ENCODE measurements around the gene PSMA2.
A peak's percentile ranks its signal among the peaks of the same experiment; 100 is the strongest.

The PSMA2 gene

DNA sequence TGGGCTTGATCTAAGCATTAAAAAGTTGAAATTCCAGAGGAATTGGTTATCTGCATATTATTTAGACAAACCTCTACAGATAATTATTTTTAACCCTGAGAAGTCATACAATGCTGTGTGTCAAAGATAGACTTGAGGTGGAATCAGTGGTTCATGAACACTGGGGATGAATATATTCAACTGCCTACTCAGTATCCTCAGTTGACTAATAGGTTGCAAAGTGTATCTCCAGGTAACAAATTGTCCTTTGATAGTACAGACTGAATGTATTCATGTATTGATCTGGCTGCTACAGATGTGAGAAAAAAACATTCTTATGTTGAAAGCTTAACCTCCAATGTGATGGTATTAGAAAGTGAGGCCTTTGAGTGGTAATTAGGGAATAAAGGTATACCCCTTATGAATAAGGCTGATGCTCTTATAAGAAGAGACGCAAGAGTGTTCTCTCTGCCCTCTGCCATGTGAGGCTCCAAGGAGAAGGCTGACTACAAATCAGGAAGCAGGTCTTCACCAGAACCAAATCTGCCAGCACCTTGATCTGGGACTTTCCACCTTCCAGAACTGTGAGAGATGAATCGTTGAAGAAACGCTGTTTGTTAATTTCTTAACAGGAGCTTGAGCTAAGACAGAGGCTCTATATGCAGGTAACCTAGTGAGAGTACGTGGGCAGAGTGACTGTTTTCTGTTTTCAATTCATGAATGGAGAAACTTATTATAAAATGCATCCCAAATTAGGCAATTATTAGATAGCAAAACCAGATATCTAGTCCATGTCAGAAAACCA is 7.7 kb upstream of the PSMA2 start:
- Histone ChIP-seq H3K36me3 (ENCODE audit: control insufficient read depth, insufficient read depth, low read length) (peaks cover 56% of the 10 kb centered on the region), H3K27me3 (ENCODE audit: control insufficient read depth, insufficient read depth, low read length) (no peaks in the 10 kb centered on the region), H3K4me1 (ENCODE audit: control insufficient read depth, insufficient read depth, low read length) (peaks cover 2% of the 10 kb centered on the region; the same call in 1 of the 2 replicates), H3K4me3 (ENCODE audit: low read depth, low read length) (no peak overlapping the region), H3K9ac (ENCODE audit: low read depth, low read length) (no peak overlapping the region), H3K9me3 (ENCODE audit: control insufficient read depth, insufficient read depth, low read length) (no peaks in the 10 kb centered on the region), H3K27ac (ENCODE audit: low read depth, low read length) (no peak overlapping the region)

DNA sequence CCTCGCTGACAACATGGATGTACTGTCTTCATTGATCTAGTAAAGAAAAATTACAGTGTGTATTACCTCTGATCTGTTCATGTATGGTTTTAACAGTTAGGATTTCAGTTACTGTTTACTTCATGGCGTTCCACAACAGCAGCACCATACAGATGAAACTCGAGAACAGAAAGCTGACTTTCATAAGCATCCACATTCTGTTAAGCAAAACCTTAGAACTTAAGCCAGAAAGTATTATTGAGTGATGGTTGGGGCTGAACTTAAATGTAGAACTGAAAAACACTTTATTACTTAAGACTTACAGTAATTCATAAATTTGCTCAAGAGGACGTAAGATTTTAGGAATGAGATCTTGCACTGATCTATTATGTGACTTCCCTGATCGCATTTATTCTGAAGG is 3.9 kb upstream of the PSMA2 start:
- Histone ChIP-seq H3K4me1 (ENCODE audit: control insufficient read depth, insufficient read depth, low read length) (no peaks in the 10 kb centered on the region), H3K4me3 (ENCODE audit: low read depth, low read length) (no peak overlapping the region), H3K9ac (ENCODE audit: low read depth, low read length) (no peak overlapping the region), H3K27me3 (ENCODE audit: control insufficient read depth, insufficient read depth, low read length) (no peaks in the 10 kb centered on the region), H3K9me3 (ENCODE audit: control insufficient read depth, insufficient read depth, low read length) (no peaks in the 10 kb centered on the region), H3K27ac (ENCODE audit: low read depth, low read length) (no peak overlapping the region), H3K36me3 (ENCODE audit: control insufficient read depth, insufficient read depth, low read length) (peaks cover 61% of the 10 kb centered on the region)

DNA sequence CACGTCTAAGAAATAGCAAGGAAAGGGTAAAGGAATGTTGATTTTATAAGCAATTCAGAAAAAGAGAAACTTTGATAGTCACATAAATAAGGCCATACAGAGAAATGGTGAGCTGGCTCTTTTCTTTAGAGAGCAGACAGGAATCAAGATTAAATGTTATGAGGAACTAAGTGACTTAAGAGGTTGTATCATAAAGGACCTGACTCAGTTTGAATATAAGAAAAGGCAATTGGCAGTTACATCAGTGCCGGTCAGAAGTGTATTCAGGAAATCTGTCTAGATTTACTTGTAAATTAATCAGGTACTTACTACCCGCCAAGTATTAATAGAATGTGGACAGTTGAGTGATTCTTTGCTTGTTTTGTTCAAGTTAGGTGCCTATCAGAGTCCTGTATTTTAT is 2.3 kb upstream of the PSMA2 start:
- Histone ChIP-seq H3K36me3 (ENCODE audit: control insufficient read depth, insufficient read depth, low read length) (peaks cover 51% of the 10 kb centered on the region), H3K9me3 (ENCODE audit: control insufficient read depth, insufficient read depth, low read length) (no peaks in the 10 kb centered on the region), H3K4me1 (ENCODE audit: control insufficient read depth, insufficient read depth, low read length) (peaks cover 5% of the 10 kb centered on the region; the same call in 1 of the 2 replicates), H3K4me3 (ENCODE audit: low read depth, low read length) (no peak overlapping the region), H3K9ac (ENCODE audit: low read depth, low read length) (no peak overlapping the region), H3K27me3 (ENCODE audit: control insufficient read depth, insufficient read depth, low read length) (no peaks in the 10 kb centered on the region), H3K27ac (ENCODE audit: low read depth, low read length) (no peak overlapping the region)

DNA sequence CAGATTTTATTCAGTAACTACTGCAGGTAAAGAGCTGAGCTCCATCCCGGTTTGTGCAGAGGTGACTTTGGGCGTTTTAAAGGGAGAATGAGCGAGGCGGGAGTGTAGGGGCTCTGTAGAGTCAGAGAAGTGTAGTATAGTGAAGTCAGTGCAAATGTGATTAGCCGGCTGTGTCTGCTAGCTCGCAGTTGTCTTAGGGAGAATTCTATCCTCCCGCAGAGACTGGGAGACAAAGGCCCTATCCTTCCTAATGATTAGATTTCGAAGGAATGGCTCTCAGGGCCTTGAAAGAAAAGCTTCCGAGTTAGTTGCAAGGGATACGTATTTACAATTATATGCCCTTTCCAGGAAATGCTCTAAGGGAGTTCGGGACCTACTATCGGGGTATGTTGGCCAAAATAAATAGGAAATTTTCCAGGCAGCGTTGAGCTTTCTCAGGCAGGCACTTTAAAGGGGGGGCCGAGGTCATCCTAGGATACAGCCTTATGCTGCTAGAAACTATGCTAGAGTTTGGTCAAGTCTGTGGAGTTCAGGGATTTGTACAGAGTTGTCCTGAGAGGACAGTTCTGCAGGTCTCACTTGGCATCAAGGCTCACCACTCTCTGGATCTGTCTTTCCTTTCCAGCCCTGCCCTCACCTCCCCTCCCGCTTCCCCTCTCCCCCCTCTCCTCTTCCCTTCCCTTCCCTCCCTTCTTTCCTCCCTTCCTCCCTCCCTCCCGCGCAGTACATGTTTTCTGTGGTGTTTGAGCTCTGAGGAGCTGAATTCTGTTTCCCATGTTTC is 1.0 kb upstream of the PSMA2 start:
- Histone ChIP-seq H3K9me3 (ENCODE audit: control insufficient read depth, insufficient read depth, low read length) (no peaks in the 10 kb centered on the region), H3K4me3 (ENCODE audit: low read depth, low read length) (peak overlapping the region; percentile 97), H3K27me3 (ENCODE audit: control insufficient read depth, insufficient read depth, low read length) (no peaks in the 10 kb centered on the region), H3K9ac (ENCODE audit: low read depth, low read length) (peak overlapping the region; percentile 95), H3K36me3 (ENCODE audit: control insufficient read depth, insufficient read depth, low read length) (peaks cover 45% of the 10 kb centered on the region), H3K4me1 (ENCODE audit: control insufficient read depth, insufficient read depth, low read length) (peaks cover 9% of the 10 kb centered on the region; the same call in 1 of the 2 replicates), H3K27ac (ENCODE audit: low read depth, low read length) (peak overlapping the region; percentile 81)

DNA sequence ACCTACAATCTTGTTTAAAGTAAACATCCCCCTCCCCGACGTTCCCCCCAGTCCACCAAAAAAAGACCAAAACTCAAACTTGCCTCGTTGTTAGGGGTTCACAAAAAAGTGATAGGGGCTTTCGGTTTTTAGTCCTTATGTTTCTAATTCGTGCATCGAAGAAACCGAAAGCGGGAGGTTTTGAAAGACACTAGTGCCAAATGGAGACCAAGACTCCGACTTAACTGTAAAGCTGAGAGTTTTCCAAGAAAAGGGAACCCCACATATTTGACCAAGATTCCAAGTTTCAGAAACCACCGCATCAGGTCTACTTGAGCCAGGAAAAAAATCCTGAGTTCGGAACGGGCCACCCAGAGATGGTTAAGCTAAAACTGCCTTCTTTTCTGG is 534 bp downstream of the PSMA2 start:
- Histone ChIP-seq H3K4me1 (ENCODE audit: control insufficient read depth, insufficient read depth, low read length) (peaks cover 9% of the 10 kb centered on the region; the same call in 1 of the 2 replicates), H3K9me3 (ENCODE audit: control insufficient read depth, insufficient read depth, low read length) (no peaks in the 10 kb centered on the region), H3K4me3 (ENCODE audit: low read depth, low read length) (peak overlapping the region; percentile 97), H3K9ac (ENCODE audit: low read depth, low read length) (peak overlapping the region; percentile 95), H3K27ac (ENCODE audit: low read depth, low read length) (peak overlapping the region; percentile 84), H3K36me3 (ENCODE audit: control insufficient read depth, insufficient read depth, low read length) (peaks cover 43% of the 10 kb centered on the region), H3K27me3 (ENCODE audit: control insufficient read depth, insufficient read depth, low read length) (no peaks in the 10 kb centered on the region)

DNA sequence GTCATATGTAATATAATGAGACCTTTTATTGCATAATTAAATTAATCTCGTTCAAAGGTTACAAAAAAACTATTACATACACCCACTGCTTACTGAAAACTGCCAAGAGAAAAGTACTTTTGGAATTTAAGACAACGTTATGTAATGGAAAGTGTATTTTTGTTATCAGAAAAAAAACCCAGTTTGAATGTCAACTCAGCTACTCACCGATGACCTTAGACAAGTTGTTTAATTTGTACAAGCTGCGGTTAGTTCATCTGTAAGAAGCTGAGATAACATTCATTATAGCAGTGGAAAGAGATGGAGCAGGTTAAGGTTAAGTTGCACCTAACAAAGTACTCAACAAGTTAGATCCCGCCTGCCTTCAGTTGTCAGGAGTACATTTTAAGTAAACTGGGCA is 1.1 kb downstream of the PSMA2 start:
- H3K36me3 ChIP-seq (ENCODE audit: control insufficient read depth, insufficient read depth, low read length): peaks cover 43% of the 10 kb centered on the region
- no peaks in the 10 kb centered on the region for H3K27me3 ChIP-seq (ENCODE audit: control insufficient read depth, insufficient read depth, low read length)
- no peak overlapping the region for H3K27ac ChIP-seq (ENCODE audit: low read depth, low read length)
- H3K9me3 ChIP-seq (ENCODE audit: control insufficient read depth, insufficient read depth, low read length): no peaks in the 10 kb centered on the region
- peak overlapping the region; percentile 97 for H3K4me3 ChIP-seq (ENCODE audit: low read depth, low read length)
- H3K4me1 ChIP-seq (ENCODE audit: control insufficient read depth, insufficient read depth, low read length): peaks cover 9% of the 10 kb centered on the region; the same call in 1 of the 2 replicates
- peak overlapping the region; percentile 95 for H3K9ac ChIP-seq (ENCODE audit: low read depth, low read length)

DNA sequence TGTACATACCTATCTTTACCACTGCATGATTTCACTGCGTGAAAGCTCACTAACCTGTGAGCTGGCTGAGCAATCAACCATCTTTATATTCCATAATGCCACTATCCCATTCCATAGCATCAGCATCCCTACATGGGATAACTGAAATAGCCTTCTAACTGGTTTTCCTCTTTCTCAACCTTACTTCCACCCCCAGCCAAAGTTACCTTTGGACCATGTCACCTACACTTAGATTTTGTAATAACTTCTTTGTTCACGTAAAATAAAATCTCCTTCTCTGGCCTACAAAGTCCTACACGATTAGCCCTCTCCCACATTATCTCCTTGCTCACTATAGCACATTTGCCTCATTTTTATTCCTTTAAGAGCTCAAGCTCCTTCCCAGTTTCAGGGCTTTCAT is 2.5 kb downstream of the PSMA2 start:
- Histone ChIP-seq H3K27ac (ENCODE audit: low read depth, low read length) (no peak overlapping the region), H3K36me3 (ENCODE audit: control insufficient read depth, insufficient read depth, low read length) (peaks cover 43% of the 10 kb centered on the region), H3K9me3 (ENCODE audit: control insufficient read depth, insufficient read depth, low read length) (no peaks in the 10 kb centered on the region), H3K4me3 (ENCODE audit: low read depth, low read length) (peak overlapping the region; percentile 97; the same call in 1 of the 2 replicates), H3K27me3 (ENCODE audit: control insufficient read depth, insufficient read depth, low read length) (no peaks in the 10 kb centered on the region), H3K9ac (ENCODE audit: low read depth, low read length) (no peak overlapping the region; the same call in 1 of the 2 replicates), H3K4me1 (ENCODE audit: control insufficient read depth, insufficient read depth, low read length) (peaks cover 9% of the 10 kb centered on the region; the same call in 1 of the 2 replicates)

DNA sequence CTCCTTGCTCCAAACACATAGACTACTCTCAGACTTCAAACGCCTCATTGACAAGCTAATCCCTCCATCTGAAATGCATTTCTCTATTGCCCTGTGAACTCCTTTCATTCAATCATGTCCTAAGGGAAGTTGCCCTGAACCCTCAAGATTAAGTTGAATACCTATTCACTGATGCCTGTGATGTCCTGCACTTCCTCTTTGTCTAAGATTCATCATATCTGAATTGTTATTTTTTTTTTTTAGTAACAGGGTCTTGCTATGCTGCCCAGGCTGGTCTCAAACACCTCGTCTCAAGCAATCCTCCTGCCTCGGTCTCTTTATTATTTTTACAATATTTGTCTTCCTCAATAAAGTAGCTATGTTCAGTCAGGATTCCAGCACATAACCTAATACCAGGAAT is 3.2 kb downstream of the PSMA2 start:
- Histone ChIP-seq H3K27me3 (ENCODE audit: control insufficient read depth, insufficient read depth, low read length) (no peaks in the 10 kb centered on the region), H3K9me3 (ENCODE audit: control insufficient read depth, insufficient read depth, low read length) (no peaks in the 10 kb centered on the region), H3K4me1 (ENCODE audit: control insufficient read depth, insufficient read depth, low read length) (peaks cover 9% of the 10 kb centered on the region; the same call in 1 of the 2 replicates), H3K36me3 (ENCODE audit: control insufficient read depth, insufficient read depth, low read length) (peaks cover 47% of the 10 kb centered on the region), H3K27ac (ENCODE audit: low read depth, low read length) (no peak overlapping the region), H3K4me3 (ENCODE audit: low read depth, low read length) (no peak overlapping the region), H3K9ac (ENCODE audit: low read depth, low read length) (no peak overlapping the region)

DNA sequence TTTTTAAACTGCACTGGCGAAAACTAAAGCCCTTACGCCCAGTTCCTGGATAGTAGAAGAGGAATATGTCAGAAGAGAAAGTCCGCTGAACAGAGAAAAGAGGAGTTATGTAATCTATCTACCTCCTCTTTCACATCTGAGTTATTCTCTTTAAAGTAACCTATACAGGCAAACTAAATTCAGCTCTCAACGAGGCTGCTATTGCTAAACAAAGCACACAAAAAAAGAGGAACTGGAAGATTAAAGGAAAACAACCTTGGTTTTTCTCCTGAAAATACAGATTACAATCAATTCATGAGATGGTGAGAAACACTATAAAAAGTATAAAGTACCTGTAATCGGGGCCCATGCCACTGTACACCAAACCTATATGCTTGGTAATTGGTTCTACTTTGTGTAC is 5.8 kb downstream of the PSMA2 start:
- Histone ChIP-seq H3K9ac (ENCODE audit: low read depth, low read length) (no peak overlapping the region), H3K27me3 (ENCODE audit: control insufficient read depth, insufficient read depth, low read length) (no peaks in the 10 kb centered on the region), H3K4me3 (ENCODE audit: low read depth, low read length) (no peak overlapping the region), H3K36me3 (ENCODE audit: control insufficient read depth, insufficient read depth, low read length) (peaks cover 73% of the 10 kb centered on the region), H3K9me3 (ENCODE audit: control insufficient read depth, insufficient read depth, low read length) (no peaks in the 10 kb centered on the region), H3K27ac (ENCODE audit: low read depth, low read length) (no peak overlapping the region), H3K4me1 (ENCODE audit: control insufficient read depth, insufficient read depth, low read length) (peaks cover 9% of the 10 kb centered on the region; the same call in 1 of the 2 replicates)

DNA sequence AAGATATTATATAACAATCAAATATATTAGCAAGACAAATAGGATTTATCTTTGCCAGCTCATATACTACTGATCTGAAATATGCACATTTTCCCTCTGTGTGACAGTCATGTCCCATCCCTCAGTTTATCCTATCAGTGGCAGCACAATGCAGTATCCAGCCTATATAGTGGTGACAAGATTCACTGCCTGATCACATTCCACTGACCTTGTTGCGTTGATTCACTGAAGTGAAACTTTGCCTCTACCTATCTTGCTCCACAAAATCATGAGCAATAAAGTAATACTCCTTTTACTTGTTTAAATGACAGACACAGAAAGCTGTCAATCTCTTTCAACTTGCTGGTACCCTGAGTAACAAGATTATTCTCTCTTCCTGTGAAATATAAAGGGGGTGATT is 6.3 kb downstream of the PSMA2 start:
- Histone ChIP-seq H3K27me3 (ENCODE audit: control insufficient read depth, insufficient read depth, low read length) (no peaks in the 10 kb centered on the region), H3K27ac (ENCODE audit: low read depth, low read length) (no peak overlapping the region), H3K4me3 (ENCODE audit: low read depth, low read length) (no peak overlapping the region), H3K4me1 (ENCODE audit: control insufficient read depth, insufficient read depth, low read length) (peaks cover 9% of the 10 kb centered on the region; the same call in 1 of the 2 replicates), H3K9ac (ENCODE audit: low read depth, low read length) (no peak overlapping the region), H3K36me3 (ENCODE audit: control insufficient read depth, insufficient read depth, low read length) (peaks cover 78% of the 10 kb centered on the region), H3K9me3 (ENCODE audit: control insufficient read depth, insufficient read depth, low read length) (no peaks in the 10 kb centered on the region)
